Esophagus squamous epithelium (tissue), 4 donors: ENCODE data around the gene PTPRQ.

ENCODE experiments used
- CTCF ChIP-seq, 6 experiments: fragments of 450-650 bp in 4 of 6; fragments of 200-600 bp in 2 of 6; sonication (generic) in 2 of 6; IDR thresholded peaks; one replicate each; pipeline ENCODE4 v1.5.1; 2016 to 2019; ENCODE audit warnings: antibody characterized with exemption in 6 of 6, mild to moderate bottlenecking in 4 of 6, moderate library complexity in 4 of 6
- POLR2A ChIP-seq, 4 donors: fragments of 450-650 bp; IDR thresholded peaks; one replicate each; pipeline ENCODE4 v1.6.1; 2017; ENCODE audit warnings: antibody characterized with exemption in 4 of 4, mild to moderate bottlenecking in 4 of 4, moderate library complexity in 3 of 4

DNA sequence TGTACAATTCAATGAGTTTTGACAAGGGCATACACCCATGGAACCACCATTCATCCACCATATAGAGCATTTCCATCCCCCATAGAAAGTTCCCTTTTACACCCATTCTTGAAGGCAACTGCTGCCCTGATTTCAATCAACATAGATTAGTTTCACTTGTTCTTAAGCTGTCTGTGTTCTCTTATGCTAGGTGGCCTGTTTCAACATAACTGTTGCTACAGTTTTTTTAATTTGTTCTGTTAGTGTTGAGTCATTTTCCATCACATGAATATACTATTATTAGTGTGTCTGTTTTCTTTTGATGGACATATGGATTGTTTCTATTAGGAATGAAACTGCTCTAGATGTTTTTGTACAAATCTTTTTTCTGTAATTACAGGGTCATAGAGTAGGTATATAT, 123.4 kb downstream of the PTPRQ start:
- TF ChIP-seq CTCF (IDR thresholded peaks at IDR 0.05) (no peak), POLR2A (IDR thresholded peaks at IDR 0.05) (no peak)
